GM23338 (cell line): ENCODE data around the gene FRZB. TPM values are rescaled to one million over a fixed set of nuclear protein-coding genes. Genes with fewer than 3 reads are reported as not detected.

ENCODE experiments used
- ATAC-seq: fragments of 200-7000 bp; cut with Tn5 transposase; 3 replicates; pipeline ENCODE4 v1.9.1; 2020
- DNase-seq: peaks from one replicate; pipeline ENCODE4 v3.0.0-alpha.2; 2015; ENCODE audit warnings: low spot score
- H2AFZ ChIP-seq: fragments of 200-600 bp; sonication (generic); 2 replicates; pipeline ENCODE4 v1.8.0; 2016; ENCODE audit warnings: antibody characterized with exemption, mild to moderate bottlenecking, moderate library complexity
- H3F3A ChIP-seq: fragments of 200-600 bp; sonication (generic); replicated peaks from 2 replicates; pipeline ENCODE4 v1.8.0; 2017; ENCODE audit warnings: antibody characterized with exemption, mixed run types, low read depth
- H3K27ac ChIP-seq: fragments of 200-600 bp; sonication (generic); 2 replicates; pipeline ENCODE4 v1.6.1; 2016; ENCODE audit warnings: low read depth
- H3K27me3 ChIP-seq: fragments of 200-600 bp; sonication (generic); 2 replicates; pipeline ENCODE4 v1.8.0; 2016; ENCODE audit warnings: mild to moderate bottlenecking, mixed run types, moderate library complexity; ENCODE audit not compliant: insufficient read depth
- H3K36me3 ChIP-seq: fragments of 200-600 bp; sonication (generic); 2 replicates; pipeline ENCODE4 v1.8.0; 2016; ENCODE audit warnings: mild to moderate bottlenecking; ENCODE audit not compliant: insufficient read depth
- H3K4me1 ChIP-seq: fragments of 200-600 bp; sonication (generic); 2 replicates; pipeline ENCODE4 v1.8.0; 2016; ENCODE audit warnings: mild to moderate bottlenecking, moderate library complexity; ENCODE audit not compliant: insufficient read depth
- H3K4me2 ChIP-seq: fragments of 200-600 bp; sonication (generic); 2 replicates; pipeline ENCODE4 v1.7.1; 2017; ENCODE audit warnings: mixed run types
- H3K4me3 ChIP-seq: fragments of 200-600 bp; sonication (generic); 2 replicates; pipeline ENCODE4 v1.6.1; 2016; ENCODE audit warnings: mixed run types
- H3K79me2 ChIP-seq: fragments of 200-600 bp; sonication (generic); replicated peaks from 2 replicates; pipeline ENCODE4 v1.8.0; 2017; ENCODE audit warnings: mild to moderate bottlenecking; ENCODE audit not compliant: insufficient read depth
- H3K9me2 ChIP-seq: fragments of 200-600 bp; sonication (generic); 2 replicates; pipeline ENCODE4 v1.8.0; 2017; ENCODE audit not compliant: insufficient read depth
- H4K20me1 ChIP-seq: fragments of 200-600 bp; sonication (generic); replicated peaks from 2 replicates; pipeline ENCODE4 v1.8.0; 2017; ENCODE audit warnings: mild to moderate bottlenecking; ENCODE audit not compliant: insufficient read depth
- H3K27ac Mint-ChIP-seq: 2 replicates; pipeline ENCODE4 v1.8.0; 2020; ENCODE audit warnings: inconsistent platforms, mild to moderate bottlenecking, moderate library complexity, mixed read lengths
- H3K27me3 Mint-ChIP-seq: 3 replicates; pipeline ENCODE4 v1.8.0; 2022; ENCODE audit warnings: low read depth, mild to moderate bottlenecking, moderate library complexity, mixed read lengths, inconsistent platforms; ENCODE audit not compliant: insufficient read depth, poor library complexity
- H3K36me3 Mint-ChIP-seq: 3 replicates; pipeline ENCODE4 v1.8.0; 2021; ENCODE audit warnings: low read depth, mild to moderate bottlenecking, inconsistent platforms, moderate library complexity, mixed read lengths
- H3K4me1 Mint-ChIP-seq: 3 replicates; pipeline ENCODE4 v1.8.0; 2020; ENCODE audit warnings: mild to moderate bottlenecking, inconsistent platforms, mixed read lengths
- H3K4me3 Mint-ChIP-seq: 3 replicates; pipeline ENCODE4 v1.8.0; 2021; ENCODE audit warnings: moderate library complexity, mild to moderate bottlenecking, inconsistent platforms, mixed read lengths
- H3K9me3 Mint-ChIP-seq: 3 replicates; pipeline ENCODE4 v1.8.0; 2020; ENCODE audit warnings: moderate library complexity, mild to moderate bottlenecking, inconsistent platforms, mixed read lengths
- CREB1 ChIP-seq: fragments of 250-450 bp; sonication (Bioruptor Pico); IDR thresholded peaks from 2 replicates; pipeline ENCODE4 v1.5.0; 2020; ENCODE audit warnings: low read depth, mild to moderate bottlenecking, moderate library complexity
- EZH2 ChIP-seq: fragments of 200-600 bp; sonication (generic); IDR thresholded peaks from one replicate; pipeline ENCODE4 v1.8.0; 2017; ENCODE audit warnings: antibody characterized with exemption, mild to moderate bottlenecking, low read depth; ENCODE audit not compliant: unreplicated experiment
- EZH2phosphoT487 ChIP-seq: fragments of 200-600 bp; sonication (generic); IDR thresholded peaks from one replicate; pipeline ENCODE4 v1.8.1; 2018; ENCODE audit warnings: antibody characterized with exemption; ENCODE audit not compliant: unreplicated experiment
- JUNB ChIP-seq: IDR thresholded peaks from one replicate; pipeline ENCODE4 v1.6.1; 2016; ENCODE audit warnings: antibody characterized with exemption; ENCODE audit not compliant: unreplicated experiment
- NANOG ChIP-seq: IDR thresholded peaks from 2 replicates; pipeline ENCODE4 v1.6.1; 2016; ENCODE audit warnings: antibody characterized with exemption, borderline replicate concordance
- POLR2AphosphoS5 ChIP-seq: IDR thresholded peaks from 2 replicates; pipeline ENCODE4 v1.6.1; 2016; ENCODE audit warnings: antibody characterized with exemption, low read depth
- STAT1 ChIP-seq: IDR thresholded peaks from one replicate; pipeline ENCODE4 v1.6.1; 2016; ENCODE audit warnings: antibody characterized with exemption; ENCODE audit not compliant: unreplicated experiment
- ZNF114 ChIP-seq: fragments of 250-450 bp; sonication (Bioruptor Pico); IDR thresholded peaks from 2 replicates; pipeline ENCODE4 v1.5.0; 2020; ENCODE audit warnings: mild to moderate bottlenecking, moderate library complexity
- ZNF331 ChIP-seq: fragments of 250-450 bp; sonication (Bioruptor Pico); IDR thresholded peaks from 2 replicates; pipeline ENCODE4 v1.5.0; 2020; ENCODE audit warnings: low read depth, mild to moderate bottlenecking, moderate library complexity
- polyA plus RNA-seq: library from polyadenylated mRNA; unstranded; fragments of >200 nt; fragmentation: Nextera tagmentation; extraction: Ambion mirVana; gene quantifications from 2 replicates; pipeline ENCODE4 v1.2.1, GENCODE V29; 2016
- total RNA-seq: library from RNA; depleted of rRNA; stranded (reverse); fragments of >200 nt; shearing (Covaris generic); gene quantifications from 2 replicates; pipeline ENCODE4 v1.2.3, GENCODE V29; 2014
- TF ChIP-seq, protein P1 (sequence below), 2 experiments: fragments of 200-600 bp in 1 of 2; sonication (generic) in 1 of 2; conservative IDR thresholded peaks; 2 replicates each; pipeline versions ENCODE4 v1.5.1 to v1.6.1; 2016 to 2017; ENCODE audit warnings: antibody characterized with exemption in 2 of 2, low read depth in 2 of 2, mild to moderate bottlenecking in 2 of 2, moderate library complexity in 1 of 2
- TF ChIP-seq, protein P2 (sequence below): fragments of 250-450 bp; sonication (Bioruptor Pico); IDR thresholded peaks from 2 replicates; pipeline ENCODE4 v1.5.0; 2020; ENCODE audit warnings: mild to moderate bottlenecking, moderate library complexity
- TF ChIP-seq, protein P3 (sequence below): IDR thresholded peaks from 2 replicates; pipeline ENCODE4 v1.6.1; 2016; ENCODE audit warnings: antibody characterized with exemption
- TF ChIP-seq, protein P4 (sequence below): IDR thresholded peaks from one replicate; pipeline ENCODE4 v1.6.1; 2018; ENCODE audit warnings: antibody characterized with exemption; ENCODE audit not compliant: unreplicated experiment

Gene FRZB
- total and polyA plus RNA-seq, 2 experiments from 2014 or later, result 0.52 to 1.2 TPM

DNA sequence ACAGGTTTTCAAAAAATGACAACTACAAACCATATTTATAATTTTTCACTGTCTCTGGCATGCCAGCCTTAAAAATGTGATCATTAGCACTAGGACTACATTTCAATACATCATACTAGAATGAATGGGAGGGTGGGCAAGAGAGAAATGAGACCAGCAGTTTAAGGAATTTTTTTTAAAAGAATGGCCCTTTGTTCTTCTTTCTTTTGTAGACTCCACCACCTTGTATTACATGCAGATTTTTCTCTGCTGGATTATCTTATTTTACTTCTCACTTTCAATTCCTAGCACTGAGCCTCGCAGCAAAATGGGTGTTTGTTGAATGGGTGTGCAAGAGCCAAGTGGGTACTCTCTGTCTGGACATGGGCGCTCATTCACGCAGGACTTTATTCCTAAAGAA, 39.9 kb downstream of the FRZB start:
- no peak overlapping the region for H3K4me3 ChIP-seq
- H3K27me3 ChIP-seq, result no peaks in the 10 kb centered on the region
- peaks cover 12% of the 10 kb centered on the region for H3K4me1 ChIP-seq
- Mint-ChIP-seq H3K36me3 (no peaks in the 10 kb centered on the region), H3K4me3 (no peak overlapping the region), H3K27ac (no peak overlapping the region), H3K9me3 (no peaks in the 10 kb centered on the region), H3K4me1 (peaks cover 18% of the 10 kb centered on the region), H3K27me3 (peaks cover 9% of the 10 kb centered on the region)
- no peak overlapping the region for H3K27ac ChIP-seq
- H3K36me3 ChIP-seq, result no peaks in the 10 kb centered on the region
- H3K4me2 ChIP-seq, result no peak overlapping the region
- H3K9me2 ChIP-seq, result no peaks in the 10 kb centered on the region
- H2AFZ ChIP-seq, result peak overlapping the region; percentile 87
- ATAC-seq, result no peak
- no peaks in the 10 kb centered on the region for H3K79me2 ChIP-seq
- no peaks in the 10 kb centered on the region for H3F3A ChIP-seq
- H4K20me1 ChIP-seq, result no peaks in the 10 kb centered on the region
- peak; percentile 16 for DNase-seq
- TF ChIP-seq STAT1 (no peak), CREB1 (CRISPR knock-in tag) (no peak), POLR2AphosphoS5 (no peak), EZH2 (no peak), ZNF331 (CRISPR knock-in tag) (no peak), EZH2phosphoT487 (no peak), ZNF114 (CRISPR knock-in tag) (no peak), JUNB (no peak), NANOG (no peak)
- TF ChIP-seq, protein P1, sequence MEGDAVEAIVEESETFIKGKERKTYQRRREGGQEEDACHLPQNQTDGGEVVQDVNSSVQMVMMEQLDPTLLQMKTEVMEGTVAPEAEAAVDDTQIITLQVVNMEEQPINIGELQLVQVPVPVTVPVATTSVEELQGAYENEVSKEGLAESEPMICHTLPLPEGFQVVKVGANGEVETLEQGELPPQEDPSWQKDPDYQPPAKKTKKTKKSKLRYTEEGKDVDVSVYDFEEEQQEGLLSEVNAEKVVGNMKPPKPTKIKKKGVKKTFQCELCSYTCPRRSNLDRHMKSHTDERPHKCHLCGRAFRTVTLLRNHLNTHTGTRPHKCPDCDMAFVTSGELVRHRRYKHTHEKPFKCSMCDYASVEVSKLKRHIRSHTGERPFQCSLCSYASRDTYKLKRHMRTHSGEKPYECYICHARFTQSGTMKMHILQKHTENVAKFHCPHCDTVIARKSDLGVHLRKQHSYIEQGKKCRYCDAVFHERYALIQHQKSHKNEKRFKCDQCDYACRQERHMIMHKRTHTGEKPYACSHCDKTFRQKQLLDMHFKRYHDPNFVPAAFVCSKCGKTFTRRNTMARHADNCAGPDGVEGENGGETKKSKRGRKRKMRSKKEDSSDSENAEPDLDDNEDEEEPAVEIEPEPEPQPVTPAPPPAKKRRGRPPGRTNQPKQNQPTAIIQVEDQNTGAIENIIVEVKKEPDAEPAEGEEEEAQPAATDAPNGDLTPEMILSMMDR (conservative IDR thresholded peaks at IDR 0.05; ENCODE audit: low read depth in 2 of 2), result no peak
- TF ChIP-seq, protein P2, sequence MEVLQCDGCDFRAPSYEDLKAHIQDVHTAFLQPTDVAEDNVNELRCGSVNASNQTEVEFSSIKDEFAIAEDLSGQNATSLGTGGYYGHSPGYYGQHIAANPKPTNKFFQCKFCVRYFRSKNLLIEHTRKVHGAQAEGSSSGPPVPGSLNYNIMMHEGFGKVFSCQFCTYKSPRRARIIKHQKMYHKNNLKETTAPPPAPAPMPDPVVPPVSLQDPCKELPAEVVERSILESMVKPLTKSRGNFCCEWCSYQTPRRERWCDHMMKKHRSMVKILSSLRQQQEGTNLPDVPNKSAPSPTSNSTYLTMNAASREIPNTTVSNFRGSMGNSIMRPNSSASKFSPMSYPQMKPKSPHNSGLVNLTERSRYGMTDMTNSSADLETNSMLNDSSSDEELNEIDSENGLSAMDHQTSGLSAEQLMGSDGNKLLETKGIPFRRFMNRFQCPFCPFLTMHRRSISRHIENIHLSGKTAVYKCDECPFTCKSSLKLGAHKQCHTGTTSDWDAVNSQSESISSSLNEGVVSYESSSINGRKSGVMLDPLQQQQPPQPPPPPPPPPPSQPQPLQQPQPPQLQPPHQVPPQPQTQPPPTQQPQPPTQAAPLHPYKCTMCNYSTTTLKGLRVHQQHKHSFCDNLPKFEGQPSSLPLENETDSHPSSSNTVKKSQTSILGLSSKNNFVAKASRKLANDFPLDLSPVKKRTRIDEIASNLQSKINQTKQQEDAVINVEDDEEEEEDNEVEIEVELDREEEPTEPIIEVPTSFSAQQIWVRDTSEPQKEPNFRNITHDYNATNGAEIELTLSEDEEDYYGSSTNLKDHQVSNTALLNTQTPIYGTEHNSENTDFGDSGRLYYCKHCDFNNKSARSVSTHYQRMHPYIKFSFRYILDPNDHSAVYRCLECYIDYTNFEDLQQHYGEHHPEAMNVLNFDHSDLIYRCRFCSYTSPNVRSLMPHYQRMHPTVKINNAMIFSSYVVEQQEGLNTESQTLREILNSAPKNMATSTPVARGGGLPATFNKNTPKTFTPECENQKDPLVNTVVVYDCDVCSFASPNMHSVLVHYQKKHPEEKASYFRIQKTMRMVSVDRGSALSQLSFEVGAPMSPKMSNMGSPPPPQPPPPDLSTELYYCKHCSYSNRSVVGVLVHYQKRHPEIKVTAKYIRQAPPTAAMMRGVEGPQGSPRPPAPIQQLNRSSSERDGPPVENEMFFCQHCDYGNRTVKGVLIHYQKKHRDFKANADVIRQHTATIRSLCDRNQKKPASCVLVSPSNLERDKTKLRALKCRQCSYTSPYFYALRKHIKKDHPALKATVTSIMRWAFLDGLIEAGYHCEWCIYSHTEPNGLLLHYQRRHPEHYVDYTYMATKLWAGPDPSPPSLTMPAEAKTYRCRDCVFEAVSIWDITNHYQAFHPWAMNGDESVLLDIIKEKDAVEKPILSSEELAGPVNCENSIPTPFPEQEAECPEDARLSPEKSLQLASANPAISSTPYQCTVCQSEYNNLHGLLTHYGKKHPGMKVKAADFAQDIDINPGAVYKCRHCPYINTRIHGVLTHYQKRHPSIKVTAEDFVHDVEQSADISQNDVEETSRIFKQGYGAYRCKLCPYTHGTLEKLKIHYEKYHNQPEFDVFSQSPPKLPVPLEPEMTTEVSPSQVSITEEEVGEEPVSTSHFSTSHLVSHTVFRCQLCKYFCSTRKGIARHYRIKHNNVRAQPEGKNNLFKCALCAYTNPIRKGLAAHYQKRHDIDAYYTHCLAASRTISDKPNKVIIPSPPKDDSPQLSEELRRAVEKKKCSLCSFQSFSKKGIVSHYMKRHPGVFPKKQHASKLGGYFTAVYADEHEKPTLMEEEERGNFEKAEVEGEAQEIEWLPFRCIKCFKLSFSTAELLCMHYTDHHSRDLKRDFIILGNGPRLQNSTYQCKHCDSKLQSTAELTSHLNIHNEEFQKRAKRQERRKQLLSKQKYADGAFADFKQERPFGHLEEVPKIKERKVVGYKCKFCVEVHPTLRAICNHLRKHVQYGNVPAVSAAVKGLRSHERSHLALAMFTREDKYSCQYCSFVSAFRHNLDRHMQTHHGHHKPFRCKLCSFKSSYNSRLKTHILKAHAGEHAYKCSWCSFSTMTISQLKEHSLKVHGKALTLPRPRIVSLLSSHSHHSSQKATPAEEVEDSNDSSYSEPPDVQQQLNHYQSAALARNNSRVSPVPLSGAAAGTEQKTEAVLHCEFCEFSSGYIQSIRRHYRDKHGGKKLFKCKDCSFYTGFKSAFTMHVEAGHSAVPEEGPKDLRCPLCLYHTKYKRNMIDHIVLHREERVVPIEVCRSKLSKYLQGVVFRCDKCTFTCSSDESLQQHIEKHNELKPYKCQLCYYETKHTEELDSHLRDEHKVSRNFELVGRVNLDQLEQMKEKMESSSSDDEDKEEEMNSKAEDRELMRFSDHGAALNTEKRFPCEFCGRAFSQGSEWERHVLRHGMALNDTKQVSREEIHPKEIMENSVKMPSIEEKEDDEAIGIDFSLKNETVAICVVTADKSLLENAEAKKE (CRISPR knock-in tag), result no peak
- TF ChIP-seq, protein P3, sequence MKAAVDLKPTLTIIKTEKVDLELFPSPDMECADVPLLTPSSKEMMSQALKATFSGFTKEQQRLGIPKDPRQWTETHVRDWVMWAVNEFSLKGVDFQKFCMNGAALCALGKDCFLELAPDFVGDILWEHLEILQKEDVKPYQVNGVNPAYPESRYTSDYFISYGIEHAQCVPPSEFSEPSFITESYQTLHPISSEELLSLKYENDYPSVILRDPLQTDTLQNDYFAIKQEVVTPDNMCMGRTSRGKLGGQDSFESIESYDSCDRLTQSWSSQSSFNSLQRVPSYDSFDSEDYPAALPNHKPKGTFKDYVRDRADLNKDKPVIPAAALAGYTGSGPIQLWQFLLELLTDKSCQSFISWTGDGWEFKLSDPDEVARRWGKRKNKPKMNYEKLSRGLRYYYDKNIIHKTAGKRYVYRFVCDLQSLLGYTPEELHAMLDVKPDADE, result no peak
- TF ChIP-seq, protein P4, sequence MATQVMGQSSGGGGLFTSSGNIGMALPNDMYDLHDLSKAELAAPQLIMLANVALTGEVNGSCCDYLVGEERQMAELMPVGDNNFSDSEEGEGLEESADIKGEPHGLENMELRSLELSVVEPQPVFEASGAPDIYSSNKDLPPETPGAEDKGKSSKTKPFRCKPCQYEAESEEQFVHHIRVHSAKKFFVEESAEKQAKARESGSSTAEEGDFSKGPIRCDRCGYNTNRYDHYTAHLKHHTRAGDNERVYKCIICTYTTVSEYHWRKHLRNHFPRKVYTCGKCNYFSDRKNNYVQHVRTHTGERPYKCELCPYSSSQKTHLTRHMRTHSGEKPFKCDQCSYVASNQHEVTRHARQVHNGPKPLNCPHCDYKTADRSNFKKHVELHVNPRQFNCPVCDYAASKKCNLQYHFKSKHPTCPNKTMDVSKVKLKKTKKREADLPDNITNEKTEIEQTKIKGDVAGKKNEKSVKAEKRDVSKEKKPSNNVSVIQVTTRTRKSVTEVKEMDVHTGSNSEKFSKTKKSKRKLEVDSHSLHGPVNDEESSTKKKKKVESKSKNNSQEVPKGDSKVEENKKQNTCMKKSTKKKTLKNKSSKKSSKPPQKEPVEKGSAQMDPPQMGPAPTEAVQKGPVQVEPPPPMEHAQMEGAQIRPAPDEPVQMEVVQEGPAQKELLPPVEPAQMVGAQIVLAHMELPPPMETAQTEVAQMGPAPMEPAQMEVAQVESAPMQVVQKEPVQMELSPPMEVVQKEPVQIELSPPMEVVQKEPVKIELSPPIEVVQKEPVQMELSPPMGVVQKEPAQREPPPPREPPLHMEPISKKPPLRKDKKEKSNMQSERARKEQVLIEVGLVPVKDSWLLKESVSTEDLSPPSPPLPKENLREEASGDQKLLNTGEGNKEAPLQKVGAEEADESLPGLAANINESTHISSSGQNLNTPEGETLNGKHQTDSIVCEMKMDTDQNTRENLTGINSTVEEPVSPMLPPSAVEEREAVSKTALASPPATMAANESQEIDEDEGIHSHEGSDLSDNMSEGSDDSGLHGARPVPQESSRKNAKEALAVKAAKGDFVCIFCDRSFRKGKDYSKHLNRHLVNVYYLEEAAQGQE, result no peak
